GF-D8 (cell line): ENCODE measurements around the gene EHBP1L1.

Experiments
- DNase-seq: peaks from one replicate; lab custom pipeline; 2025; lab: John Stamatoyannopoulos, UW

The EHBP1L1 gene

DNA sequence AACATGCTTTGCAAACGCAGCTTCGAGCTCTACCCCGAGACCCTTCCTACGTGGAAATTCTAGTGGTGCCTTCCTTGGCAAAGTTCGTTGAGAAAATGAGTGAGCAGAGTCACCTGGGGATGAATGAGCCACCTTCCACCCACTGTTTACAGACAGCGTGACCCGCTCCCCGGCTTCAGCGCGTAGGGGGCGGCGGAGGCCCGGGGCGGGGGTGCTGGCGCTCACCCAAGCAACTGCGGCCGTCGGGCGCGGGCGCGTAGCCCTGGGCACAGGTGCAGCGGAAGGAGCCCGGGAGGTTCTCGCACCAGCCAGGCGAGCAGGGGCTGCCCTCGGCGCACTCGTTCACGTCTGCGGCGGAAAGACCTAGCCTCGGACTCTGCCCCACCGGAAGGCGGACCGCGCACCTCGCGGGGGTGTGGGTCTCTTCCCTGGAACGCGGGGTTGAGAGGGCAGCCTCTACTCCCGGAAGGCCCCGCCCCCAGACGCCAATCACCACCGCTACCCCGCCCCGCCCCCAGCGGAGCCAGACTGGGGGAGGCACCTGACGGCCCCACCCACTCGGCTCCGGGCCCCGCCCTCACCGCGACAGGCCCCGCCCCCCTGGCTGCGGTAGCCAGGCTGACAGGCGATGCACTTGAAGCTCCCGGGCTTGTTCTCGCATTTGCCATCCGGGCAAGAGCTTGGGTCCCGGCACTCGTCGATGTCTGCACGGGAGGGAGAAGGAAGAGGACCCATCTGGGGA lies 29.5 kb upstream of the EHBP1L1 start:
- peak; percentile 86 for DNase-seq

DNA sequence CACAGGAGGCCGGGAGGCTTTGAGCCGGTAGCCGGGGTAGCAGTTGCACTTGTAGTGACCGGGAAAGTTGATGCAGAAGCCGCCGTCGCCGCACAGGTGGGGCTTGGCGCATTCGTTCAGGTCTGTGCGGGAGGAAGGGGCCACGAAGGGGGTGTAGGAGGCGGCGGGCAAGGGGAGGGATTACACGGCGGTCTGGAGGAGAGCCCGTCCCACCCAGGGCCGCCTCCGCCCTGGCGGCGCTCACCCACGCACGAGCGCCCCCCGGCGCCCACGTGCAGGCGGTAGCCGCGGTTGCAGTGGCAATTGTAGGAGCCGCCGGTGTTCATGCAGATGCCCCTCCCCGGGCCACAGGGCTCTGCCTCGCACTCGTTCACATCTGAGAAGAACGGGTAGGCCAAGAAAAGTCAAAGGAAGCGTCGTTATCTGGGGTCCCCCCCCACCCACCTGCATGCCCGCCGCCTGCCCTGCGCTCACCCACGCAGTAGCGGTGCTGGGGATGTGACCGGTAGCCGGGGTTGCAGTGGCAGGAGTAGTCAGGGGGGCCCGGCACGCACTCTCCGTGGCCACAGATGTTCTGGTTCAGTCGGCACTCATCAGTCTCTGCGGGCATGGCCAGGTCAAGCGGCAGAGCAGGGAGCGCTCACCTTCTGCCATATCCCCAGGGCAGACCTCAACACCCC lies 28.3 kb upstream of the EHBP1L1 start:
- DNase-seq, result no peak

GRCh38 chr11:65548395-65548794 lies 27.5 kb upstream of the EHBP1L1 start:
- DNase-seq, result no peak

GRCh38 chr11:65549096-65549495 lies 26.8 kb upstream of the EHBP1L1 start:
- DNase-seq, result no peak

GRCh38 chr11:65551572-65552387 lies 24.1 kb upstream of the EHBP1L1 start:
- DNase-seq, result peak; percentile 52

DNA sequence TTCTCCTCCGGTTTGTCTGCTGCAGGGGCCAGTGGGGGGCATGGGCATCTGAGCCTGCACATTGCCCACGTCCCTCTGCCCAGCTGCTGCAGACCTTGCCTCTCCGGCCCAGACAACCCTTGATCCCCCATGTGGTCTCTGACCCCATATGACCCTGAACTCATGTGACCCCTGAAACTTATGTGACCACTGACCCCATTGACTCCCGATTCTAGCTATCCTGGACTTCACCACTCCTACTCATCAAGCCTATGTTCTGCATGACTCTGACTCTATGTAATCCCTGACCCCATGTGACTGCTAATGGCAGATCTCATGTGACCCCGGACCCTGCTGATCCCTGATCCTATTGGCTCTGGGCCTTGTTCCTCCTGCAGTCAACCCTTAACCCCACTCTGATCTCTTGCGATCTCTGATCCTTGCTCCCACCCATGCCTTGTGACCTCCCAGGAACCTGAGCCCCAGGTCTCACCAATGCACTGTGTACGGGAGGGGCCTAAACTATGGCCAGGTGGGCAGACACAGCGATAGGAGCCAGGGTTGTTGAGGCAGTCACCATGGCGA lies 23.4 kb upstream of the EHBP1L1 start:
- peak; percentile 31 for DNase-seq

DNA sequence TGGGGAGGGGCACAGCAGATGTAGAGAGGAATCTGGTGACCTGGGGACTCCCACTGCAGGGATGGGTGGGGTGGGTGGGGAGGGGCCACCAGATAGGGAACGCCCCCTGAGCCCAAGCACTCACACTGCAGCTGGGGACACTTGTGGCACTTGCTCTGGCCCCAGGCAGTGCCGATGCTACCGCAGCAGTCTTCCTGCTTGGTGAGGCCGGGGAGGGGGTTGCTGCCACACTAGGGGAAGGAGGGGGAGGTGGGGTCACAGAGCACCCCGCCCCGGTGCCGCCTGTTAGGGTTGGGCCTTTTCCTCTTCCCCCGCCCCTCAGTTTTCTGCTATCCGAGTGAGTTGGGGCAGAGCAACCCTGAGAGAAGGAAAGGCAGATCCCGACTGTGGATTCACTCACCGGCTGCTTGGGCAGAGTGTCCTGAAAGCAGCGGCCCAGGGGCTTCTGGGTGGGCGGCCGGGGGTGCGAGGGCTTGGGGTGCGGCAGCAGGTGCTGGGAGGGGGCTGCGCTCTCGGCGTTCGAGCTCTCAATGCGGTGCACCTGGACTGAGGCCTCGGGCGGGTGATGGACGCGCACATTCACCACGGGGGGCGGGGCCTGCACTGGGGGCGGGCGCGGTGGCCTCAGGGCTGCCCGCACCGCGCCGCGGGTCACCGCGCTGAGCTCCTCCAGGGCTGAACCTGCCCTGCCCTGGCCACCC lies 22.4 kb upstream of the EHBP1L1 start:
- DNase-seq, result no peak

DNA sequence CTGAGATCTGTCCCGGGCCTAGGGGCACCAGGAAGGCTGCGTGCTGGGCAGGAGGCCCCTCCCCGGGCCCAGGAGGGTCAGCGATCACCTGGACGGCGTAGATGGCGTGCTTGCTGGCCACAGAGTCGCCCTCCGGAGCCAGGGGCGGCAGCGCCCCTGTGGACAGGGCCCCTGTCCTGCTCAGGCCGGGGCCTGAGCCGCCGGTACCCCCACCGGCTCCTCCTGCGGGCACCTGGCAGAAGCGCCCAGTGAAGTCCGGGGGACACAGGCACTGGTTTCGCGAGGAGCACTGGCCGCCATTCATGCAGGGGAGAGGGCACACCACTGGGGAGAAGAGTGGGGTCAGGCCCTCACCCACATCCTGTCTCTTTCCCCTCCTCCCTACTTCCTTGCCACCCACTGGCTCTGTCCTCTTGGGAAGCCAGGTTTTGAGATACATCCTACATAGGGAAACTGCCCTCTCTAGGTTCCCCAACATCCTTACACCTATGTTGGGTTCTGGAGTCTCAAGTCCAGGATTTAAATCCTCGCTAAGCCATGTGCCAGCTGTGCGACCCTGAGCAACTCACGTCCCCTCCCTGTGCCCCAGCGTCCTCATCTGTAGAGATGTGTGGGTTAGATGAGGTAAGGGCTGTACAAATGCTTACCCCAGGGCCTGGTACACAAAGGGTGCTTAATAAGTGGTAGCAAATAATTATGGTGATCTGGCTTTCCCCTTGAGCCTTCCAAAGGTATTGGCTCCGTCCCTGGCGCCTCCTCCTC lies 21.6 kb upstream of the EHBP1L1 start:
- DNase-seq, result no peak

- DNase-seq, result no peak
Observed at GRCh38 chr11:65554842-65555430, 20.9 kb upstream of the EHBP1L1 start.

DNA sequence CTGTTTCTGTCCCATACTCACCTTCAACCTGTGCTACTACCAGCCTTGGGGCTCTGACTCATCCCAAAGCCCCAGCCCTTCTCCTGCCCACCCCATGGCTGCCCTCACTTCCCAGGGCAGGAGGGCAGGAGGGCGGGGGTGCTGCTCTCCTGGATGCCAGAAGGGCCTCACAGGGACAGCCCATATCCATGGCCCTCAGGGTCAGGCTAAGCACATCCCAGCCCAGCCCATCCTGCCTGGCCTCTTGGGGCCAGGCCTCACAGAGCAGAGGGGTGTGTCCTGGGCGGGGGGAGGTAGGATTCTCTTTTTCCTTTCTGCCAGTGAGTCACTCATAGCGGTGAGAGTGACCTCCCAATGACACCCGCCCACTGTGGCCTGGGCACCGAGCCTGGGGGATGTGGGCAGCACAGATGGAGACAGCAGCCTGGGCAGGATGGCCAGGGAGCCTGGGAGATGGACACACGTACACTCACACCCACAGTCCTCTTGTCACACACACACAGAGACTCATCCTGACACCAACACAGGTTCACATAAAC lies 20.1 kb upstream of the EHBP1L1 start:
- DNase-seq, result no peak

GRCh38 chr11:65556470-65557279 lies 19.2 kb upstream of the EHBP1L1 start:
- DNase-seq, result no peak

GRCh38 chr11:65557280-65558001 lies 18.4 kb upstream of the EHBP1L1 start:
- no peak for DNase-seq

GRCh38 chr11:65558002-65558929 lies 17.6 kb upstream of the EHBP1L1 start, which contains the start of gene LTBP3:
TSS of gene LTBP3 (minus strand) at chr11:65558359. CDS start at chr11:65557959, 400 bp downstream.
- DNase-seq, result no peak

DNA sequence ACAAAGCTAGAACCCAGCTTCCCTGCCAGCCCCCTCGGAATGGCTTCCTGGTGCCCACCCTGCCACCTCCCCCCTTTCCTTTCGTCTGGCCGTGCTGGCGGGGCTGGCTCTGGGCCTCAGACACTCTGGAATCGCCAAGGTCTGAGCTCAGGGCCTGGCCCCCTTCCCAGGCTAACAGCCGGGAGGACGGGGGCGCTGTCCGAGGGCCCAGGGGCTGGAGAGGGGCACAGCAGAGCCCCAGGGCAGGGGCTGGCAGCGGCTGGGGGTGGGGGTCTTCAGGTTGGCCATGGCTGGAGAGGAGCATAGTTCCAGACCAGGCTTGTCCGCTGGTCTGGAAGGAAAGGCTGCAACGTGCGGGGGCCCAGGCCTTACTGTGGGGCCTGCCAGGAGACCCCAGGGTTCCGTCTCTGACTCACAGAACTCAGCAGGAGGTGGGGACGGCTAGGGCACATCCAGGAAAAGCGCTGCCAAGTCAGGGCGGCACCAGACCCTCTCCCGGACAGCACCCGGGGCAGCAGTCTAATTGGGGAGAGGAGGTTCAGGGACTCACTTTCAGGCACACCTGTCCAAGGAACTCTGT lies 16.8 kb upstream of the EHBP1L1 start:
- no peak for DNase-seq

GRCh38 chr11:65559535-65559934 lies 16.3 kb upstream of the EHBP1L1 start:
- no peak for DNase-seq

DNA sequence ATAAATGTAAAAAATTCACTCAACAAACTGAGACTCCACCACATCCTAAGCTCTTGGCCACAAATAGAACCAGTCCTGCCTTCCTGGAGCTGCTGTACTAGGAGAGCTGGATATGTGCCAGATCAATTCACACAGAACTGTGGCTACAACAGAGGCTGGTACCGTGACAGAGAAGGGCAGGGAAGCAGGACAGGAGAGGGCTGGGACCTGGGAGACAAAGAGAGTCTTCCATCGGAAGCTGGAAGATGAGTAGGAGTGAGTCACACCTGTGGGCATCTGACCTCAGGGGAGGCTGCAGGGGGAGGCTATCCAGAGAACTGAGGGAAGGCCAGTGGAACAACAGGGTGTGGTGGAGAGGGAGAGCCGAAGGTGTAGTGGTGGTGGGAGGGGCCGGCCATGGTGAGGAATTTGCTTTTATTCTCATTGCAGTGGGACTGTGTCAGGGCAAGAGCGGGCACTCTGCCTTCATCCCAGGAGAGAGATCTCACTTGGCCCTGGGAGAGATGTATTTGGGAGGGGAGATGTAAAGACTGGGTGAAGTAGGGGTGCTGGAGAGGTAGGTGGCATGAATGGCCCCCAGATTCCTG lies 15.8 kb upstream of the EHBP1L1 start:
- no peak for DNase-seq
